Panc1 (cell line): ENCODE data around the gene RALGPS2. TPM values are rescaled to one million over a fixed set of nuclear protein-coding genes. Genes with fewer than 3 reads are reported as not detected.

ENCODE experiments used
- ATAC-seq: fragments of 200-7000 bp; cut with Tn5 transposase; 2 replicates; pipeline ENCODE4 v1.9.1; 2020; ENCODE audit warnings: mild to moderate bottlenecking, moderate library complexity
- BruUV-seq: library from RNA; stranded (reverse); fragments of 400-500 nt; replicated peaks from 2 replicates; lab custom pipeline; 2021; lab: Mats Ljungman, UMichigan
- CTCF ChIA-PET: fragments of 300-600 bp; sonication (Branson Sonifier 250); formaldehyde crosslinking; loops from one replicate; lab custom pipeline; 2022; ENCODE audit warnings: antibody characterized with exemption; lab: Charles Lee
- POLR2A ChIA-PET: fragments of 300-600 bp; sonication (Branson Sonifier 250); formaldehyde crosslinking; loops from one replicate; lab custom pipeline; 2022; ENCODE audit warnings: antibody characterized with exemption; lab: Charles Lee
- DNase-seq: peaks from one replicate; pipeline ENCODE4 v3.0.0-alpha.2; 2010; ENCODE audit warnings: low read depth, low spot score
- H3K27ac ChIP-seq: 2 replicates; pipeline ENCODE4 v1.5.1; 2011; ENCODE audit warnings: mild to moderate bottlenecking, low read length, inconsistent platforms
- H3K27me3 ChIP-seq: fragments of 200-500 bp; sonication (Bioruptor generic); 2 replicates; pipeline ENCODE4 v1.6.0; 2014; ENCODE audit warnings: low read length, inconsistent platforms; ENCODE audit not compliant: control insufficient read depth, insufficient read depth
- H3K36me3 ChIP-seq: fragments of 200-500 bp; sonication (Bioruptor generic); 2 replicates; pipeline ENCODE4 v1.5.1; 2014; ENCODE audit warnings: inconsistent platforms, mild to moderate bottlenecking, low read length, moderate library complexity; ENCODE audit not compliant: control insufficient read depth, insufficient read depth
- H3K4me1 ChIP-seq: 2 replicates; pipeline ENCODE4 v1.5.1; 2011; ENCODE audit warnings: inconsistent platforms, mild to moderate bottlenecking, low read length, moderate library complexity; ENCODE audit not compliant: control insufficient read depth, insufficient read depth
- H3K4me3 ChIP-seq, 2 experiments: 2 replicates each; pipeline ENCODE4 v1.5.1; 2011 to 2012; ENCODE audit warnings: low read depth in 2 of 2, low read length in 2 of 2, mild to moderate bottlenecking in 2 of 2, inconsistent platforms in 1 of 2, moderate library complexity in 1 of 2
- H3K9me3 ChIP-seq: fragments of 200-500 bp; sonication (Bioruptor generic); 2 replicates; pipeline ENCODE4 v1.5.1; 2014; ENCODE audit warnings: low read depth, mild to moderate bottlenecking, inconsistent platforms, low read length, moderate library complexity; ENCODE audit not compliant: control insufficient read depth, insufficient read depth
- POLR2AphosphoS5 ChIP-seq: IDR thresholded peaks from 2 replicates; pipeline ENCODE4 v1.6.1; 2012; ENCODE audit warnings: mild to moderate bottlenecking, low read depth, low read length, moderate library complexity
- REST ChIP-seq, 2 experiments: IDR thresholded peaks; 2 replicates each; pipeline ENCODE4 v1.6.1; 2011 to 2012; ENCODE audit warnings: low read depth in 2 of 2, control low read depth in 1 of 2, low read length in 1 of 2, mild to moderate bottlenecking in 1 of 2, moderate library complexity in 1 of 2; ENCODE audit not compliant: insufficient read depth in 1 of 2
- SIN3A ChIP-seq: IDR thresholded peaks from 2 replicates; pipeline ENCODE4 v1.6.1; 2012; ENCODE audit warnings: low read depth, mild to moderate bottlenecking, low read length, moderate library complexity, borderline replicate concordance; ENCODE audit not compliant: insufficient read depth
- TCF7L2 ChIP-seq: IDR thresholded peaks from 2 replicates; pipeline ENCODE4 v1.6.1; 2011; ENCODE audit warnings: mild to moderate bottlenecking, low read depth, low read length, inconsistent platforms
- in situ Hi-C: cut with HindIII; loops from 2 replicates; pipeline ENCODE4 v1.10.0; 2016; ENCODE audit warnings: low sequenced_read_pairs, low pct_unique_long_range_greater_than_20kb
- intact Hi-C: fragments of 100-400 bp; cut with micrococcal nuclease; formaldehyde crosslinking; loops from one replicate; pipeline ENCODE4 v1.10.0; 2022; ENCODE audit not compliant: unreplicated experiment
- total RNA-seq: library from RNA; stranded (reverse); gene quantifications from one replicate; pipeline ENCODE4 v1.2.1, GENCODE V29; 2021; ENCODE audit not compliant: unreplicated experiment
- TF ChIP-seq, protein P1 (sequence below): fragments of 450-650 bp; IDR thresholded peaks from 2 replicates; pipeline ENCODE4 v1.5.1; 2017; ENCODE audit warnings: mild to moderate bottlenecking

RALGPS2 gene
- total RNA-seq, 1 experiment from 2014 or later = 5.4 TPM

- Histone ChIP-seq H3K27me3 (no peaks in the 10 kb centered on the region; the same call in none of the 2 replicates), H3K36me3 (no peaks in the 10 kb centered on the region), H3K4me1 (no peaks in the 10 kb centered on the region), H3K27ac (no peak overlapping the region), H3K9me3 (no peaks in the 10 kb centered on the region), H3K4me3 (no peak overlapping the region)
- DNase-seq (no peak), ATAC-seq (no peak)
- no TSS peak for BruUV-seq
- intact Hi-C loops (no loop called here), in situ Hi-C loops (no loop called here)
- TF ChIP-seq, protein P1, sequence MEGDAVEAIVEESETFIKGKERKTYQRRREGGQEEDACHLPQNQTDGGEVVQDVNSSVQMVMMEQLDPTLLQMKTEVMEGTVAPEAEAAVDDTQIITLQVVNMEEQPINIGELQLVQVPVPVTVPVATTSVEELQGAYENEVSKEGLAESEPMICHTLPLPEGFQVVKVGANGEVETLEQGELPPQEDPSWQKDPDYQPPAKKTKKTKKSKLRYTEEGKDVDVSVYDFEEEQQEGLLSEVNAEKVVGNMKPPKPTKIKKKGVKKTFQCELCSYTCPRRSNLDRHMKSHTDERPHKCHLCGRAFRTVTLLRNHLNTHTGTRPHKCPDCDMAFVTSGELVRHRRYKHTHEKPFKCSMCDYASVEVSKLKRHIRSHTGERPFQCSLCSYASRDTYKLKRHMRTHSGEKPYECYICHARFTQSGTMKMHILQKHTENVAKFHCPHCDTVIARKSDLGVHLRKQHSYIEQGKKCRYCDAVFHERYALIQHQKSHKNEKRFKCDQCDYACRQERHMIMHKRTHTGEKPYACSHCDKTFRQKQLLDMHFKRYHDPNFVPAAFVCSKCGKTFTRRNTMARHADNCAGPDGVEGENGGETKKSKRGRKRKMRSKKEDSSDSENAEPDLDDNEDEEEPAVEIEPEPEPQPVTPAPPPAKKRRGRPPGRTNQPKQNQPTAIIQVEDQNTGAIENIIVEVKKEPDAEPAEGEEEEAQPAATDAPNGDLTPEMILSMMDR = no peak
- TF ChIP-seq POLR2AphosphoS5 (no peak), REST (IDR thresholded peaks at IDR 0.05; ENCODE audit: insufficient read depth in 1 of 2, low read depth in 2 of 2, low read length in 1 of 2) (no peak), TCF7L2 (no peak), SIN3A (no peak)
- ChIA-PET CTCF (no interaction called here), POLR2A (no interaction called here)
These were observed 100.1 kb downstream of the RALGPS2 start for GRCh38 chr1:178825167-178825566.

DNA sequence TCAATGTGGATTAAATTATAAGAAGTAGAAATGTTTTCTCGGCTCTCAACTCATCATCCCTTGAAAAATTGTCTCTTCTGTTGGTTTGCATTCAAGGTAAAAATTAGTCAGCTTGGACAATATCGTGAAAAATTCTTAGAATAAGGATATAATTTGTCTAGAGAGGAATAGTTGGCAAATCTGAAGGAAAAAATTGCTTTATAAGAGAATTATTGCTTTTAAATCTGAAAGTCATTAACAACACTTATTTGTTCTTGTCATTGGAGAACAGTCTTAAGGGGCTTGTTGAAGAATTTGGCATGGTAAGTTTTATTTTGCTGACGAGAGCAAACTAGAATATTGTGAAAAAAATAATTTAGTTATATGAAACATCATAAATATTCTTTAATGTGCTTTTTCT, 119.4 kb downstream of the RALGPS2 start:
- Histone ChIP-seq H3K9me3 (no peaks in the 10 kb centered on the region), H3K4me1 (no peaks in the 10 kb centered on the region), H3K27me3 (no peaks in the 10 kb centered on the region), H3K36me3 (no peaks in the 10 kb centered on the region), H3K27ac (no peak overlapping the region), H3K4me3 (no peak overlapping the region)
- in situ Hi-C loops = no loop called here
- DNase-seq (no peak), ATAC-seq (no peak)
- CTCF ChIA-PET = interaction anchor here (0.6 kb wide), 1 partner anchor 24 kb away, joined by 4 read pairs; no protein-coding TSS in a partner anchor
- POLR2A ChIA-PET = no interaction called here
- BruUV-seq = no TSS peak
- intact Hi-C loops = no loop called here
- TF ChIP-seq SIN3A (no peak), REST (IDR thresholded peaks at IDR 0.05; ENCODE audit: insufficient read depth in 1 of 2, low read depth in 2 of 2, low read length in 1 of 2) (no peak), TCF7L2 (no peak), POLR2AphosphoS5 (no peak)
- TF ChIP-seq, protein P1 = no peak
